ENCODE measurements around the gene CMIP. TPM values are rescaled to one million over a fixed set of nuclear protein-coding genes. Genes with fewer than 3 reads are reported as not detected.

Gene CMIP
- total RNA-seq, 3 donors from 2014 or later: 14.9 to 23.9 (median 17.6) TPM

- intact Hi-C loops (cut with DNase I; ENCODE audit: low total_unique reads): no loop called here
- H3K27ac ChIP-seq: peak overlapping the region; percentile 58 to 90
- peaks cover 0 to 7% of the 10 kb centered on the region in 2 donors for H3K4me1 ChIP-seq
- DNase-seq (ENCODE audit: low spot score in 2 of 2): peak; percentile 61 to 79
- no peaks in the 10 kb centered on the region for H3K36me3 ChIP-seq
- H3K9me3 ChIP-seq: no peaks in the 10 kb centered on the region
- H3K4me3 ChIP-seq: peak overlapping the region; percentile 27 to 69 (median 49)
- no peaks in the 10 kb centered on the region for H3K27me3 ChIP-seq
- TF ChIP-seq POLR2AphosphoS5 (IDR thresholded peaks at IDR 0.05): no peak
- TF ChIP-seq POLR2A (IDR thresholded peaks at IDR 0.05): no peak
- TF ChIP-seq CTCF (IDR thresholded peaks at IDR 0.05): peak; percentile 67 to 74 (median 67)
Measured at GRCh38 chr16:81730090-81731051, 285.8 kb downstream of the CMIP start.

GRCh38 chr16:81731649-81732048 lies 287.0 kb downstream of the CMIP start:
- no peaks in the 10 kb centered on the region for H3K36me3 ChIP-seq
- TF ChIP-seq POLR2A (IDR thresholded peaks at IDR 0.05) (no peak), CTCF (IDR thresholded peaks at IDR 0.05) (no peak), POLR2AphosphoS5 (IDR thresholded peaks at IDR 0.05) (no peak)
- peak overlapping the region in 1 of 2 donors; percentile 38 for H3K27ac ChIP-seq
- peaks cover 0 to 7% of the 10 kb centered on the region in 2 donors for H3K4me1 ChIP-seq
- H3K9me3 ChIP-seq: no peaks in the 10 kb centered on the region
- intact Hi-C loops (cut with DNase I; ENCODE audit: low total_unique reads): no loop called here
- H3K27me3 ChIP-seq: no peaks in the 10 kb centered on the region
- no peak for DNase-seq (ENCODE audit: low spot score in 2 of 2)
- H3K4me3 ChIP-seq: no peak overlapping the region

DNA sequence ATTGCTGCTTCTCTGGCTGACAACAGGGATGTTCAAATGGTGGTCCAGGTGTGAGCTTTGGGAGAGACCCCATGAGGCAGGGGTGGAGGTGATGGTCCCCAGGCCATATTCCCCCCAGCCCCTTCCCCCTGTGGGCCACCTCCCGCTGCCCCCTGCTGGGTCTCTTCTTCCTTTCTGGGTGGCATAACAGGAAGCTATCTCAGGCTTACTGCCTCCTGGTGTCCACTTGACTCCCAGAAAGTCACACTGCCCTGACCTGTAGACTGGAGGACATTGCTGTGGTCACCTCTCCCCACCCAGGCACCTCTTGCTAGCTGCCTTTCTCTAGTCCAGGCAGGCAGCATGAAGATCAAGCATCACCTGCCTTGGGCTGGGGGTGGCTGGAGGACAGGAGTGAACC lies 288.1 kb downstream of the CMIP start:
- Histone ChIP-seq H3K36me3 (no peaks in the 10 kb centered on the region), H3K27me3 (no peaks in the 10 kb centered on the region), H3K9me3 (no peaks in the 10 kb centered on the region), H3K4me3 (no peak overlapping the region), H3K27ac (no peak overlapping the region), H3K4me1 (peaks cover 0 to 7% of the 10 kb centered on the region in 2 donors)
- TF ChIP-seq POLR2AphosphoS5 (IDR thresholded peaks at IDR 0.05): no peak
- no peak for TF ChIP-seq CTCF (IDR thresholded peaks at IDR 0.05)
- no peak for TF ChIP-seq POLR2A (IDR thresholded peaks at IDR 0.05)
- DNase-seq (ENCODE audit: low spot score in 2 of 2): no peak
- intact Hi-C loops (cut with DNase I; ENCODE audit: low total_unique reads): no loop called here

DNA sequence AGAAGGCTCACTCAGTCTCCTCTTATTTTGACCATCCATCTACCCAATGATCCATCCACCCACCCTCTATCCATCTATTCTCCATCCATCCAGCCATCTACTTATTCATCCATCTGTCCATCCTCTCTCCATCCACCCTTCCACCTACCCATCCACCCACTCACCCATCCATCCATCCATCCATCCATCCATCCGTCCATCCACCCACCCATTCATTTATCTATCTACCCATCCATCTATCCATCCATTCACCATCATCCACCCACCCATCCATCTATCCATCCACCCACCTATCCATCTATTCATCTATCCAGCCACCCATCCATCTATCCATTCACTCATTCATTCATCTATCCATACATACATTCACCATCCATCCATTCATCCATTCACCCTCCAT lies 288.7 kb downstream of the CMIP start:
- no peaks in the 10 kb centered on the region for H3K36me3 ChIP-seq
- H3K27ac ChIP-seq: no peak overlapping the region
- H3K9me3 ChIP-seq: no peaks in the 10 kb centered on the region
- peaks cover 0 to 7% of the 10 kb centered on the region in 2 donors for H3K4me1 ChIP-seq
- intact Hi-C loops (cut with DNase I; ENCODE audit: low total_unique reads): no loop called here
- no peaks in the 10 kb centered on the region for H3K27me3 ChIP-seq
- TF ChIP-seq CTCF (IDR thresholded peaks at IDR 0.05) (no peak), POLR2A (IDR thresholded peaks at IDR 0.05) (no peak), POLR2AphosphoS5 (IDR thresholded peaks at IDR 0.05) (no peak)
- H3K4me3 ChIP-seq: no peak overlapping the region
- DNase-seq (ENCODE audit: low spot score in 2 of 2): no peak
